Central memory CD8-positive, alpha-beta T cell (primary cell): ENCODE measurements around the gene SSBP3.
A peak's percentile ranks its signal among the peaks of the same experiment; 100 is the strongest.
"Not testable (repeated sequence)": the region's sequence is repeated elsewhere in the genome, so short reads cannot be mapped to it uniquely, and the experiment has no call there.

Experiments
- ATAC-seq: fragments of 150-1000 bp; cut with Tn5 transposase; replicated peaks from 2 replicates; pipeline ENCODE4 v1.10.0; 2022; ENCODE audit warnings: mild to moderate bottlenecking, moderate FRiP score, moderate number of reproducible peaks; ENCODE audit not compliant: poor library complexity, severe bottlenecking; ENCODE audit errors: extremely low read depth
- DNase-seq, 2 donors: peaks; one replicate each; pipeline ENCODE4 v3.0.0; 2021; ENCODE audit warnings: low spot score in 2 of 2
- H3K27ac Mint-ChIP-seq: one replicate; pipeline ENCODE4 v1.8.0; 2022; ENCODE audit warnings: low read depth, mild to moderate bottlenecking, moderate library complexity, mixed read lengths
- H3K27me3 Mint-ChIP-seq: one replicate; pipeline ENCODE4 v1.8.0; 2022; ENCODE audit warnings: mixed read lengths
- H3K36me3 Mint-ChIP-seq: one replicate; pipeline ENCODE4 v1.8.0; 2022; ENCODE audit warnings: mild to moderate bottlenecking, moderate library complexity, mixed read lengths; ENCODE audit not compliant: insufficient read depth
- H3K4me1 Mint-ChIP-seq: one replicate; pipeline ENCODE4 v1.8.0; 2022; ENCODE audit warnings: mixed read lengths
- H3K4me3 Mint-ChIP-seq: one replicate; pipeline ENCODE4 v1.8.0; 2022; ENCODE audit warnings: mild to moderate bottlenecking, moderate library complexity, mixed read lengths
- H3K9me3 Mint-ChIP-seq: one replicate; pipeline ENCODE4 v1.8.0; 2022; ENCODE audit warnings: mixed read lengths

The SSBP3 gene

DNA sequence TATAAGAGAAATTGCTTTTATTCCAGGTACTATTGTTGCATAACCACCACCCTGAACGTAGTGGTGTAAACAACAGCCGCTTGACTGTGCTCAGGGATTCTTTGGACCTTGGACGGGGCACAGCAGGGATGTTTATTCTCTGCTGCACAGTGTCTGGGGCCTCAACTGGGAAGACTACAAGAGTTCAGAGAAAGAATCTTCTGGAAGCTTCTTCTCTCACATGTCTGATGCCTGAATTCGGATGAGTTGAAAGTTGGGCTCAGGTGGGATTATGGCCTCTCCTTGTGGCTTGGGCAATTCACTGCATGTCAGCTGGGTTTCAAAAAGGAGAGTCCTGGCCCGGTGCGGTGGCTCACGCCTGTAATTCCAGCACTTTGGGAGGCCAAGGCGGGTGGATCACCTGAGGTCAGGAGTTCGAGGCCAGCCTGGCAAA lies 19.0 kb upstream of the SSBP3 start:
- no peaks in the 10 kb centered on the region for H3K36me3 Mint-ChIP-seq
- no peaks in the 10 kb centered on the region for H3K4me1 Mint-ChIP-seq
- no peaks in the 10 kb centered on the region for H3K27me3 Mint-ChIP-seq
- H3K27ac Mint-ChIP-seq: no peak overlapping the region
- ATAC-seq (no peak), DNase-seq (no peak)
- H3K9me3 Mint-ChIP-seq: no peaks in the 10 kb centered on the region
- H3K4me3 Mint-ChIP-seq: no peak overlapping the region

DNA sequence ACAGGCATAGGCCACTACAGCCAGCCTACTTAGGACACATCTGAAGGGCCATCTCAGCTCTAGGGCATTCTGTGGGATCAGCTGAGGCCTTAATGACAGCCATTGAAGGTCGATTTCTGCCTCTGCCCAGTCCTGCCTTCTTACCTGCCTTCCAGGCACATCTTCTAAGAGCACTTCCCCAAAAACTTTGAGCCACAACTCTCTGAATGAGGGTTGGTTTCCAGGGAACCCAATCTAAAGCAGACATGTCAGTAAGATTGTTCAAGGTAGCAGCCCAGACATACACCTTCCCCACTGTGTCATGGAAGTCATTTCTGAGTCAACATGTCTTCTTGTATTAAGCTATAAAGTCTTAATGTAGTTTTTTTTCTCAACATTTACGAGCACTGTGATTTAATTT lies 18.2 kb upstream of the SSBP3 start:
- H3K36me3 Mint-ChIP-seq: no peaks in the 10 kb centered on the region
- H3K27me3 Mint-ChIP-seq: no peaks in the 10 kb centered on the region
- DNase-seq: no peak
- H3K4me1 Mint-ChIP-seq: no peaks in the 10 kb centered on the region
- H3K9me3 Mint-ChIP-seq: no peaks in the 10 kb centered on the region
- no peak overlapping the region for H3K4me3 Mint-ChIP-seq
- ATAC-seq: no peak
- no peak overlapping the region for H3K27ac Mint-ChIP-seq

DNA sequence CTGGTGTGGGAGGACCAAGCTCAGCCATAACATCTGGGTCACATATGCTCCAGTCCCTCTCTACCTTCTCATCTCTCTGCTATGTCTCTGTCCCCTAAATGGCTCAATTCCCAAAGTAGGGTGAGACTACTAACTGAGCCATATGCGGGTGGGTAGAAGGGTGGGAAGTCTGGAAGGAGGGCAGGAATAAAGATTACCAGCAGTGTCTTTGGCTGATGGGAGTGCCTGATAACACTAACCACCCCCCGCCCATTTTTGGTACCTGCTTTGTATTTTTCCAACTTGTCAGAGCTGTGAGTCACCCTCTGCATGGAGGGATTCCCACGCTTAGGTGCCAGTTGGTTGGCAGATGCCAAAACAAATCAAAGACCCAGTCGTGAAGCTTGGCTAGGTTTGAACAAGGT lies 14.9 kb upstream of the SSBP3 start:
- H3K4me3 Mint-ChIP-seq: no peak overlapping the region
- DNase-seq: no peak

DNA sequence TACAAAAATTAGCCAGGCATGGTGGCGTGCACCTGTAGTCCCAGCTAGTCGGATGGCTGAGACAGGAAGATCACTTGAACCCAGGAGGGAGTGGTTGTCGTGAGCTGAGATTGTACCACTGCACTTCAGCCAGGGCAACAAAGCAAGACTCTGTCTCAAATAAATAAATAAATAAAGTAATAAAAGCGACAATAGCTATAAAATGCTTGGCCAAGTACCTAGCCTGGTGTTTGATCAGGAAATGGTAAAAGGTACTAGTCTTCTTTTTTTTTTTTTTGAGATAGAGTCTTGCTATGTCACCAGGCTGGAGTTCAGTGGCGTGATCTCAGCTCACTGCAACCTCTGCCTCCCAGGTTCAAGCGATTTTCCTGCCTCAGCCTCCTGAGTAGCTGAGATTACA lies 12.4 kb upstream of the SSBP3 start:
- H3K27ac Mint-ChIP-seq, ATAC-seq, H3K9me3 Mint-ChIP-seq, H3K4me3 Mint-ChIP-seq, H3K36me3 Mint-ChIP-seq, DNase-seq, H3K4me1 Mint-ChIP-seq: not testable (repeated sequence)
- H3K27me3 Mint-ChIP-seq: peaks cover 32% of the 10 kb centered on the region

More for the DNA sequence above, 14.9 kb upstream of the SSBP3 start:
- no peaks in the 10 kb centered on the region for H3K4me1 Mint-ChIP-seq
- H3K27me3 Mint-ChIP-seq: peaks cover 14% of the 10 kb centered on the region
- H3K9me3 Mint-ChIP-seq: no peaks in the 10 kb centered on the region
- ATAC-seq: no peak
- no peak overlapping the region for H3K27ac Mint-ChIP-seq
- H3K36me3 Mint-ChIP-seq: no peaks in the 10 kb centered on the region

DNA sequence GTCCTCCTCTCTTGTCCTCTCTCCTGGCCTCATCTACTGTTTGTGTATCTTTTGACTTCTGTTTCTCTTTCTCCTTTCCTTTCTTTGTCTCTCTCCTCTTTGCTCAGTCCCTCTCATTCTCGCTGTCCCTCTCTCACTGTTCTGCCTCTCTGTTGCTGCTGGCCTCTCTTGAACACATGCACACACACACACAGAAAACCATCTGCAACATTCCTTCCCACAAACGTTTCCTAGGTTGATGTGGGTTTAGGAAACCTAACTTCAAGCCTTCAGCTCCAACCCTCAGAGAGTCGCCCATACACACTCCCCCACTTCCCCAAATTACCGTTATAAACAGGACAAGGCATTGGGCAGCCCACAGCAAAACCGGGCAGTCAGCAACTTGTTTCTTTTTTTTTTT lies 10.9 kb upstream of the SSBP3 start:
- H3K27me3 Mint-ChIP-seq: peaks cover 32% of the 10 kb centered on the region

DNA sequence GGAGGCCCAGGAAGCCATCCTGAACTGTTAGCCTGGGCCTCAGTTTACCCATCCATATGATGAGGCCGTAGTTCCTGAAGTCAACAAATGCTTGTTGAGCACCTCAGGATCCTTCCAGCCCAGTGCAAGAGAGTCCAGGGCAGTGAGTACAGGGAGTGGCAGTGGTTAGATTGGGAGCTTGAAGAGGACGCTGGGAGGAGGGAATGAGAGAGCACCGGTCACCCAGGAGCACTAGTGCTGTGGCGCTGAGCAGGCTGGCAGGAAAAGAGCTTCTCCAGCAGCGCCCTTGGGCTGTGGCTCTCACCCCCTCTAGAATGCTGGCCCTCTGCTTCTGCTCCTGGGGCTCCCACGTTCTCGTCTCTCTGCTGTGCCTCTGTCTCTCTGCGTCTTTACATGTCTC lies 10.2 kb upstream of the SSBP3 start:
- Mint-ChIP-seq H3K9me3 (no peaks in the 10 kb centered on the region), H3K27me3 (peaks cover 32% of the 10 kb centered on the region), H3K4me1 (peaks cover 12% of the 10 kb centered on the region), H3K4me3 (no peak overlapping the region), H3K36me3 (no peaks in the 10 kb centered on the region), H3K27ac (no peak overlapping the region)
- DNase-seq: no peak
- ATAC-seq: no peak

More for the DNA sequence above, 10.9 kb upstream of the SSBP3 start:
- Mint-ChIP-seq H3K36me3 (no peaks in the 10 kb centered on the region), H3K4me3 (no peak overlapping the region), H3K27ac (no peak overlapping the region), H3K9me3 (no peaks in the 10 kb centered on the region), H3K4me1 (peaks cover 12% of the 10 kb centered on the region)
- no peak for ATAC-seq
- no peak for DNase-seq

DNA sequence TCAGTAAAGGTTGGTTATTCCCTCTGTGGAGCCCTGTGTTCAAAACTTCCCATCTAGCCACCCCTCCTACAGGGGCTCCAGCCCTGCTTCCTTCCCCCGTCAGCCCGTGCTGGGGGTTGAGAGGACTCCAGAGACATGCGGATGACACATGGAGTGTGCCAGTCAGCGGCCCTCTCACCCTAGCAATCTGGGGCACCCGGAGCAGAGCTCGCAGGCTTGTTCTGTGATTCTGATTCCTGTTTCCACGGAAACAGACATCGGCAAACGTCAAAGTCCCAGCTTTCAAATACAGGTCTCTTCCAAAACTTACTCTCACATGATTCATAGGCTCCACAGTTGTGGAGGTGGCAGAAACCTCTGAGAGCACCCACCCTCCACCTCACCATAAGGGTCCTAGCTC lies 9.8 kb upstream of the SSBP3 start:
- H3K4me1 Mint-ChIP-seq: peaks cover 12% of the 10 kb centered on the region

DNA sequence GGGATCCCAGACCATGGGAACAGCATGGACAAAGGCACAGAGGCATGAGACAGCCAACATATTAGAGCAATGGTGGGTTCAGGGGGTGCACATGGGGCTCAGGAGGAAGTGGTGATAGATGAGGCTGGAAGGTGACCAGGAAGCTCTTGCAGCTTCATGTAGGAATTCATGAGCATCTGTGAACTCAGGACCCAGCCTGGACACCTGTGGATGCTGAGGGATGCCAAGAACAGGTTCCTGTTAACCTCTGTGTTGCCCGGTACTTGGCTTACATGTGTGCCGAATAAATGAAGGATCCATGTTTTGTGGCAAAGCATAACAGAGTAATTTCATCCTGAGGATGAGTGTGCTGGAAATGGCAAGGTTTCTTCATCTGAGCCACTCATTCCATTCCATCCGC lies 9.3 kb upstream of the SSBP3 start:
- Mint-ChIP-seq H3K27ac (no peak overlapping the region), H3K4me1 (peaks cover 12% of the 10 kb centered on the region), H3K27me3 (peaks cover 32% of the 10 kb centered on the region), H3K36me3 (peaks cover 1% of the 10 kb centered on the region), H3K4me3 (no peak overlapping the region), H3K9me3 (no peaks in the 10 kb centered on the region)
- DNase-seq: no peak
- no peak for ATAC-seq

More for the DNA sequence above, 9.8 kb upstream of the SSBP3 start:
- Mint-ChIP-seq H3K36me3 (peaks cover 1% of the 10 kb centered on the region), H3K27me3 (peaks cover 32% of the 10 kb centered on the region), H3K27ac (no peak overlapping the region), H3K4me3 (no peak overlapping the region), H3K9me3 (no peaks in the 10 kb centered on the region)
- no peak for DNase-seq
- no peak for ATAC-seq

DNA sequence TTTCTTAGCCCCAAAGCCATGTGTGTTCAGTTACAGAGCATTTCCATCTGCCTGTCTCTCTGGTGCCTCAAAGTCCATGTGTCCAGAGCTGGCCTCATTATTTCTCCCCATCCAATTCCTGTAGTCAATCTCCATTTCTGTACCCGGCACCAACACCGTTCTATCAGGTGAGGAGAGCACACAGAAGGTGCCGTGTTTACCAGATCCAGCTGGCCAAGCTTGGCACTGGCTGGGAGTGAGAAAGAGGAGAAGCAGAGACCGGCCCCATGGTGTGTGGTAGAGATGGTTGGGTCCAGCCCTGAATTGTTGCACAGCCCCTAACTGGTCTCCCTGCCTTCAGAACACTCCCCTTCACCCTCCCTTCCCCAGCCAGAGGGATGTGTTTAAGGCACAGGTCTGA lies 7.5 kb upstream of the SSBP3 start:
- Mint-ChIP-seq H3K4me3 (no peak overlapping the region), H3K4me1 (peaks cover 25% of the 10 kb centered on the region), H3K27ac (no peak overlapping the region), H3K36me3 (peaks cover 1% of the 10 kb centered on the region), H3K9me3 (no peaks in the 10 kb centered on the region), H3K27me3 (peaks cover 32% of the 10 kb centered on the region)
- no peak for DNase-seq
- no peak for ATAC-seq

DNA sequence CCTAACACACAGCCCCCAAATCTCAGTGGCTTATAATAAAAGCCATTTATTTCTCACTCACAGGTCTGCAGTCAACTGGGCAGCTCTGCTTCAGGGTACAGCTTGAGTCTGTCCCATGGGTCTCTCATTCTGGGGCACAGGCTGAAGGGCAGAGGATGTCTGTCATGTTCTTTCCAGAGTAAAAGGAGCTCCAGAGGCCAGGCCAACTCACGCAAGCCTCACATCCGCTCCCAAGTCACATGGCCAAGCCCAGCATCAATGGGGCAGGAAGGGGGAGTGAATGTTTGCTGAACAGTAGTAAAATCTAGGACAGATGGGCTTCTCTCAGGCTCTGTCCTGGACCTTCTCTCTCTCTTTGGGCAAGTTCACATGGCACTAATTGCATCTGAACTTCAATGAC lies 7.1 kb upstream of the SSBP3 start:
- no peaks in the 10 kb centered on the region for H3K9me3 Mint-ChIP-seq
- H3K27me3 Mint-ChIP-seq: peaks cover 32% of the 10 kb centered on the region
- ATAC-seq (no peak), DNase-seq (no peak)
- H3K27ac Mint-ChIP-seq: no peak overlapping the region
- H3K4me3 Mint-ChIP-seq: no peak overlapping the region
- H3K36me3 Mint-ChIP-seq: peaks cover 3% of the 10 kb centered on the region
- peaks cover 30% of the 10 kb centered on the region for H3K4me1 Mint-ChIP-seq

DNA sequence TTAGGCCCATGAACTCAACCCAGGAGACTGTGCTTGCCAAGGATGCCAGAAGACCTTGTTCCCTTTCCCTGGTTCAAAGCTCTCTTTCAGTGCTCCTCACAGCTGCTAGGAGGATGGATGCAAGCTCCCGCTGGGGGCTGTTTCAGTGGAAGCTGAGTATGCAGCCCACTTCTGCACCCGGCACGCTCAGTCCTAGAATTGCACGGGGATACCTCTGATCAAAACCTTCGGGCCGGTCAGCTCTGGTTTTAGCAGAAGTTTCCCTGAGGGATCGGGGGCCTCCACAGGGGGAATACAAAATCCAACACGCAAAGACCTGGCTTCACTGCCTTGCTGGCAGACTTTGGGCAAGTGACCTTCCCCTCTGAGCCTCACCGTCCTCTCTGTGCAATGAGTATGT lies 4.2 kb upstream of the SSBP3 start:
- DNase-seq (no peak), ATAC-seq (no peak)
- no peaks in the 10 kb centered on the region for H3K9me3 Mint-ChIP-seq
- peaks cover 12% of the 10 kb centered on the region for H3K36me3 Mint-ChIP-seq
- H3K27me3 Mint-ChIP-seq: peaks cover 15% of the 10 kb centered on the region
- H3K4me1 Mint-ChIP-seq: peaks cover 40% of the 10 kb centered on the region
- H3K27ac Mint-ChIP-seq: no peak overlapping the region
- no peak overlapping the region for H3K4me3 Mint-ChIP-seq

DNA sequence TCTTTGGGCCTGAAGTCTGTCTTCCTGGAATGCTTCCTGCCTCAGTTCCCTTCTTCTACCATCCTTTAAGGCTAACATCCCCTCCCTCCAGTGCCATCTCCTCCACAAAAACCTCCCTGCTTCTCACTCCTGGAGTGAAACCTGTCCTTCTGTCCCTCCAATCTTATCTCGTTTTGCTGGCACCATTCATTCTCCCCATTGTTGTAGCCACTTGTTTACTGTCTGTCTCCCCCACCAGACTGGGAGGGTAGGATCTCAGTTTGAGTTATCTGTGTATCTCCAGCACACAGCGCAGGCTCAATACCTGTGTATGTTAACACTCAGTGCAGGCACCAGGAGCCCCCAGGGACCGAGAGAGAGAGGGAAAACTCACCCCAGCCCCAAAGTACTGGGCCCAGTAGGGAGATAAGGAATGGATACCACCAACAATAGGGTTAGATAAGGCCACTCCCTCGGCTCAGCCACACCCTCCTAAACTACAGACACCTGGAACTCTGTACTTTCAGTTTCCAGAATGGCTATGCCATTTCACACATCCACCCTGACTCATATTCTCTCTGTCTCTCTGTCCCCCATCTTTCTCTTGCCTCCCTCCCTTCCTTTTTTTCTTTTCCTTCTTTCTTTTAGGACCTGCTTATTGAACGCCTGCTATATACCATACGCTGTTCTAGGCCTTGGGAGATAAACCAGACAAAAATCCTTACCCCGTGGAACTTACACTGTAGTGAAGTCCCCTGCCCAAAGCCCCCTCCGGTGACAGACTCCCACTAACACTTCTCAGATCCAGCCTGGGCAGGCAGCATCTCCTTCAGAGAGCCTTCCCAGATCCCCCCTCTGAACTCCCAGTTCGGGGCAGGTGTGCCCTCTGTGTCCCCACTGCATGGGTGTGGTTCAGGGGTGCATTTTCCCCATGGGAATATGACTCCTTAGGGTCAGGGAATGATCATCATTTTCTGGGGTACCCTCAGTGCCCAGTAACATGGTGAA lies 3.3 kb upstream of the SSBP3 start:
- Mint-ChIP-seq H3K27me3 (peaks cover 6% of the 10 kb centered on the region), H3K4me1 (peaks cover 43% of the 10 kb centered on the region), H3K36me3 (peaks cover 12% of the 10 kb centered on the region), H3K27ac (no peak overlapping the region), H3K9me3 (no peaks in the 10 kb centered on the region), H3K4me3 (peak overlapping the region; percentile 15)
- DNase-seq (no peak), ATAC-seq (no peak)
